GM12865 (cell line): ENCODE measurements around the gene TRUB2.
A peak's percentile ranks its signal among the peaks of the same experiment; 100 is the strongest.

Experiments
- DNase-seq: peaks from one replicate; pipeline ENCODE4 v3.0.0; 2010; ENCODE audit warnings: low read depth
- H3K4me3 ChIP-seq: 2 replicates; pipeline ENCODE4 v1.5.1; 2011; ENCODE audit warnings: mild to moderate bottlenecking, low read depth, low read length, control low read depth
- TF ChIP-seq, protein P1 (sequence below): IDR thresholded peaks from 2 replicates; pipeline ENCODE4 v1.5.1; 2011; ENCODE audit warnings: low read length, control low read depth, low read depth, inconsistent platforms; ENCODE audit not compliant: insufficient read depth; ENCODE audit errors: missing control alignments

TRUB2 gene, protein sequence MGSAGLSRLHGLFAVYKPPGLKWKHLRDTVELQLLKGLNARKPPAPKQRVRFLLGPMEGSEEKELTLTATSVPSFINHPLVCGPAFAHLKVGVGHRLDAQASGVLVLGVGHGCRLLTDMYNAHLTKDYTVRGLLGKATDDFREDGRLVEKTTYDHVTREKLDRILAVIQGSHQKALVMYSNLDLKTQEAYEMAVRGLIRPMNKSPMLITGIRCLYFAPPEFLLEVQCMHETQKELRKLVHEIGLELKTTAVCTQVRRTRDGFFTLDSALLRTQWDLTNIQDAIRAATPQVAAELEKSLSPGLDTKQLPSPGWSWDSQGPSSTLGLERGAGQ

DNA sequence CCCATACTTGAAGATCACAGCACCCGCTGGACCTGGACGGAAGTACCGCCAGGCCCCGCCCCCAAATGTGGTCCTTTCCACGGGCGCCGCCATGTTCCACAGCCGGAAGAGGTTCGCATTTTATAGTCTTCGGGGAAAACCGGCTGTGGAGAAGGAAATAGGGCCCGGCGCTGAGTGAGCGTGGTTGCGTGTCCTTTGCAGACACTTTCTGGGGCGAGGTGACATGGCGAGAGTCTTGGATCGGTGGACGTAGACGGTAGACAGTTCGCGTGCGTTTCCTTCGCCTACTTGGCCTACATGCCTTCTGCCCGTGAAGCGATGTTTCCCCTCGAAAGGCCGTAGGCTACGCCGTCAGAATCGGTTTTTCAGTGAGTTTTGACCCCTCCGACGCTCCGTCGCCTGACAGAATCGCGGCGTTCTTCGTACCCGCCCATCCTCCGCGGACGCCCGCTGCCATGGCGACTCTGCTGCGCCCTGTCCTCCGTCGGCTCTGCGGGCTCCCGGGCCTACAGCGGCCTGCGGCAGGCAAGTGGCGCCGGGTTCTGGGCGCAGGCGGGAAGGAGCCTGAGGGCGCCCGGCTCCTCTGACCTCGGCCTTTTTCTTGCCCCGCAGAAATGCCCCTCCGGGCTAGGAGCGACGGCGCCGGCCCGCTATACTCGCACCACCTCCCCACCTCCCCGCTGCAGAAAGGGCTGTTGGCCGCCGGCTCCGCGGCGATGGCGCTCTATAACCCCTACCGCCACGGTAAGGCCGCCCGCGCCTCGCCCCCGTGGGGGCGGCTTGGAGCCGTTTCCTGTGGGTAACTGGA, at the start of gene TRUB2, which contains the start of gene COQ4:
Gene TRUB2 (minus strand): TSS at position 44 of the 808 bp plus-strand sequence. CDS start 39 bp downstream, at position 5.
Gene COQ4 (plus strand): TSS at position 436 of the 808 bp plus-strand sequence. CDS start 20 bp downstream, at position 456.
- peak within 1 kb of the TSS; percentile 80 for H3K4me3 ChIP-seq
- TF ChIP-seq, protein P1, sequence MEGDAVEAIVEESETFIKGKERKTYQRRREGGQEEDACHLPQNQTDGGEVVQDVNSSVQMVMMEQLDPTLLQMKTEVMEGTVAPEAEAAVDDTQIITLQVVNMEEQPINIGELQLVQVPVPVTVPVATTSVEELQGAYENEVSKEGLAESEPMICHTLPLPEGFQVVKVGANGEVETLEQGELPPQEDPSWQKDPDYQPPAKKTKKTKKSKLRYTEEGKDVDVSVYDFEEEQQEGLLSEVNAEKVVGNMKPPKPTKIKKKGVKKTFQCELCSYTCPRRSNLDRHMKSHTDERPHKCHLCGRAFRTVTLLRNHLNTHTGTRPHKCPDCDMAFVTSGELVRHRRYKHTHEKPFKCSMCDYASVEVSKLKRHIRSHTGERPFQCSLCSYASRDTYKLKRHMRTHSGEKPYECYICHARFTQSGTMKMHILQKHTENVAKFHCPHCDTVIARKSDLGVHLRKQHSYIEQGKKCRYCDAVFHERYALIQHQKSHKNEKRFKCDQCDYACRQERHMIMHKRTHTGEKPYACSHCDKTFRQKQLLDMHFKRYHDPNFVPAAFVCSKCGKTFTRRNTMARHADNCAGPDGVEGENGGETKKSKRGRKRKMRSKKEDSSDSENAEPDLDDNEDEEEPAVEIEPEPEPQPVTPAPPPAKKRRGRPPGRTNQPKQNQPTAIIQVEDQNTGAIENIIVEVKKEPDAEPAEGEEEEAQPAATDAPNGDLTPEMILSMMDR: no peak
- DNase-seq: peak; percentile 96

DNA sequence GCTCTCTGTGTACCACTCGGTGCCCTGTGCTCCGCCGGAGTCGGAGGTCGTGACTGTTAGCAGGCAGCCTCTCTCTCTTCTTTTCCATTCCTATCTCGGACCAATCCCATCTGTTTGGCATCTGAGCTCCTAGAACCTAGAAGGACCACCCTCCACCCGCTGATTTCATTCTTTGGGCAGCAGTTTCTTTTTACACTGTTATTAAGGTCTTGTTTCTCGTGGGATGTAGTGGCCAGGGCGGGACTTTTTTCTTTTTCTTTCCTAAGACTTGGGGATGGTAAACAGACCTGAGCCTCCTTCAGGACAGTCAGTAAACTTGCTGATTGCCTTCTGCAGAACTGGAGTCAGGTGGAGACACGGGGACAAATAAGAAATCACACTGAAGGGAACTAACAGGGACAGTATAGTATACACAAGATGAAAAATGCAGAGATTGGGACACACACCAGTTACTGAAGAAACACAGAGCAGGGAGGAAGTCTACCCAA, 49.4 kb upstream of the TRUB2 start:
- TF ChIP-seq, protein P1: no peak
- DNase-seq: no peak
- peak overlapping the region; percentile 83 for H3K4me3 ChIP-seq

DNA sequence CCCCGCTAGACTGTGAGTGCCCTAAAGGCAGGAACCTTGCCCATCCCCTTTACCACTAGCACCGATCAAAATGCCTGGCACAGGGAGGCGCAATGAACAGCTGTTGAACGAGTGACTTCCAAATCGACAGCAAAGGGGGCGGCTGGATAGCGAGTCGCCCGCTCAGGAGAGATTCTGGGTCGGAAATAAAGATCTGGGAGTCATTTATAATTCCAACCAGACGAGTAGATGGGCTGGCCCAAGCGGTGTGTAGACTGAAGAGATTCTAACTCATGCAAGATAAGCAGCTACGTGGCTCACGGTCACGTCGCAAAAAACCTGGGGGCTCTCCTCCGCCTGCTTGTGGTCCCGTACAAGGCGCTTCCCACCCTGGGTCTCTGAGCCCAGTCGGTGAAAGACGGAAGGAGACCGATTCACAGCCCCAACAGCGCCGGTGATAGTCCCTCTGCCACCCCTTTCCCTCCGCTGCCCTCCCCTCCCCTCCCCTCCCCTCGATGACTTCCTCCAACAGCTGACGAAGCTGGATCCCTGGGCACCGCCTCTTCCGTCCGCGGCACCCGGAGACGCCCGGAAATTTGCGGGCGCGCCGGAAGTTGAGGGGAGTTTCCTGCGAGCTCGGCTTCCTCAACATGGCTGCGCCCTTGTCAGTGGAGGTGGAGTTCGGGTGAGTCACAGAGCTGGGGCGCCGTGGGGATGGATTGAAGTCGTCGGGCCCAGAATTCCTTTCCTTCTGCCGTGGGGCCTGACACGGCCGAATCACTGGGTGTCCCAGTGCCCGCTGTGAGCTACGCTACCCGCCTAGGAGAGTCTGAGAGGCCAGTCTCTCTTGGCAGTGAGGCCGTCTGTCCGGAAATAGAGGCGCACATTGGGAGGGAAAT, 48.7 kb upstream of the TRUB2 start, which contains the start of gene URM1:
Gene URM1 (plus strand): TSS at position 623 of the 878 bp plus-strand sequence. CDS start 7 bp downstream, at position 630.
- H3K4me3 ChIP-seq: peak within 1 kb of the TSS; percentile 87
- TF ChIP-seq, protein P1: no peak
- DNase-seq: peak; percentile 93

DNA sequence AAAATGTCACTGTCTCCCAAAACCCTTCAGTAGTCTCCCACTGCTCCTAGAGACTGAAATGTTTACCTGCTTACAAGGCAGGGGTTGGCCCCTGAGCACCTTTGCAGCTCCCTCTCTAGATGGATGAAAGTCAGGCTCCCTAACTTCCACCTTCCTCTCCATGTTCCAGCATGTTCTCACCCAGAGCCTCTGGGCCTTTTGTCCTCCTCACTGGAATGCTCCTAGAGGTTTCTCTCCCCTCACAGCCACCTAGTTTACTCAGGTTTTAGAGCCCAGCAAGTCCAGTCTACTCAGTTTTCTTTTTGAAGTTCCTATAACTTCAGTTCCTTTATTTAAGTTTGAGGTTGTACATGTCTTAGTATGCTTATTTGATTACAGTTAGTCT, 48.1 kb upstream of the TRUB2 start:
- TF ChIP-seq, protein P1: no peak
- DNase-seq: no peak
- peak overlapping the region; percentile 87 for H3K4me3 ChIP-seq

DNA sequence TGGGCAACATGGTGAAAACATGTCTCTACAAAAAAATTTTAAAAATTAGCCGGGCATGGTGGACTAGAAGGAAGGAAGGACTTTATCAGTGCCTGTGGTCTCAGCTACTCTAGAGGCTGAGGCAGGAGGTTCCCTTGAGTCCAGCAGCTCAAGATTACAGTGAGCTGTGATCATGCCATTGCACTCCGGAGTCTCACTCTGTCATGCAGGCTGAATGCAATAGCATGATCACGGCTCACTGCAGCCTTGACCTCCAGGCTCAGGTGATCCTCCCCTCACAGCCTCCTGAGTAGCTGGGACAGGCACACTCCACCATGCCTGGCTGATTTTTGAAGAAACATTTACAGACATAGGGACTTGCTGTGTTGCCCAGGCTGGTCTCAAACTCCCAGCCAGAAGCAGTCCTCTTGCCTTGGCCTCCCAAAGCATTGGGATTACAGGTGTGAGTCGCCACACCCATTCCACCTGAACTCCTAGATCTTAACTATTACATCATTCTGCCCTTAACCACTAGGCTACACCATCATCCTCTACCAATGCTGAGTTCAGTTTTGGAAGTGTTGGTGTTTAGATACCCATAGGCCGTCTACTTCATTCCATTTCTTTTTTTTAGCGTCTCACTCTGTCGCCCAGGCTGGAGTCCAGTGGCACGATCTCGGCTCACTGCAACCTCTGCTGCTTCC, 46.9 kb upstream of the TRUB2 start:
- no peak for DNase-seq
- TF ChIP-seq, protein P1: no peak

DNA sequence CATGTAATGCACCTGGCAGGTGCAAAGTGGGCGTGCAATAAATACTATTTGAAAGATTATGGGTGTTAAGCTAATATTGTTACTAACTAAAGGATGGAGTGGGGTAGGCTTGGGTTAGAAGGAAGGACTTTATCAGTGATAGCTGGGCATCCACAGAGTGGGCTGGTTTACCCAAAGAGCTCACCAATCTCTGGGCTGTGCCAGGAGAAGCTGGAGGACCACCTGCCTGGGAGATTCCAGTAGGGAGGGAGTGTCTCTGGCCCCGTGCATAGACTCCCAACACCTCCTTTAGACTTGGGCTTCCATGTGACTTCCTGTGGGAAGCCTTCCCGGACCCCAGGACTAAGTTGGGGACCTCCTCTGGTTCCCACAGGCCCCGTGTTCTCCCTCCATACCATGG, 43.3 kb upstream of the TRUB2 start:
- no peak overlapping the region for H3K4me3 ChIP-seq
- no peak for DNase-seq
- TF ChIP-seq, protein P1: no peak

More for the DNA sequence above, 46.9 kb upstream of the TRUB2 start:
- no peak overlapping the region for H3K4me3 ChIP-seq
